Measurements from ENCODE around the gene SH2D5. TPM values are rescaled to one million over a fixed set of nuclear protein-coding genes. Genes with fewer than 3 reads are reported as not detected.

SH2D5 gene
- total RNA-seq (2022; extraction: Qiagen RNA extraction; ENCODE audit: low read depth), result 13.7 to 19.2 TPM (median 16.5 TPM) in 5 replicates

DNA sequence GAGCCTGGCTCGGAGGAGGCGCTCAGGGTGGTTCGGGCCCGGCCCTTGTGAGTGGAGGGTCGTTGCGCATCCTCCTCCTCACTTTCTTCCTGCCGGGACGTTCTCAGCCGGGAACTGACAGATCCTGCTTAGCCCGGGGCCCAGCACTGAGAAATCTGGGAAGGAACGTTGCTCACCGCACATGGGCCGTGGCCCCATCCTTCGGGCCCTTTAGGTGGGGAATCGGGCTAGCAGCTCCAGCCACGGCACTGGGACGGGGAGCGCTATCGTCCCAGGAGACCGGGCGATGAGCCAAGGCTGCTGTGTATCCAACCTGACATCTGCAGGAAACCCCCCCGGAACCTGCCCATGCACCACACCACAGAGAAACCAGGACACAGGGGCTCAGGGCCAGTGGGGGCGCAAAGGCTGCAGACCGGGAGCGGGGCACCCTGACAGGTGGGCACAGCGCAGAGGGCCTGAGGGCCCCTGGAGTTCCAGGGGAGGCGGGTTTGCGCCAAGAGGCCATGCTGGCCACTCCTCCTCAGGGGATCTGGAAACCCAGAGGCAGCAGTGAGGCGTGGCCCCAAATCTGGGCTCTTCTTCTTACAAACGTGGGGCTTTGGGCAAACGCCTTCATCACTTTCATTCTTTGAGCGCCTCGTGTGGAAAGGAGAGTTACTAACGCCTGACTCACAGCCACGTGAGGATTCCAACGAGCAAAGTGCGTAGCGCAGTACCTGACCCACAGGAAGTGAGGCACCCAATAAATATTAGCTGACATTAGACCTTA, at the start of gene SH2D5:
Gene SH2D5, minus strand, starts transcription at position 116 of the 772 bp plus-strand sequence. CDS start 4,659 bp downstream, outside the sequence.

DNA sequence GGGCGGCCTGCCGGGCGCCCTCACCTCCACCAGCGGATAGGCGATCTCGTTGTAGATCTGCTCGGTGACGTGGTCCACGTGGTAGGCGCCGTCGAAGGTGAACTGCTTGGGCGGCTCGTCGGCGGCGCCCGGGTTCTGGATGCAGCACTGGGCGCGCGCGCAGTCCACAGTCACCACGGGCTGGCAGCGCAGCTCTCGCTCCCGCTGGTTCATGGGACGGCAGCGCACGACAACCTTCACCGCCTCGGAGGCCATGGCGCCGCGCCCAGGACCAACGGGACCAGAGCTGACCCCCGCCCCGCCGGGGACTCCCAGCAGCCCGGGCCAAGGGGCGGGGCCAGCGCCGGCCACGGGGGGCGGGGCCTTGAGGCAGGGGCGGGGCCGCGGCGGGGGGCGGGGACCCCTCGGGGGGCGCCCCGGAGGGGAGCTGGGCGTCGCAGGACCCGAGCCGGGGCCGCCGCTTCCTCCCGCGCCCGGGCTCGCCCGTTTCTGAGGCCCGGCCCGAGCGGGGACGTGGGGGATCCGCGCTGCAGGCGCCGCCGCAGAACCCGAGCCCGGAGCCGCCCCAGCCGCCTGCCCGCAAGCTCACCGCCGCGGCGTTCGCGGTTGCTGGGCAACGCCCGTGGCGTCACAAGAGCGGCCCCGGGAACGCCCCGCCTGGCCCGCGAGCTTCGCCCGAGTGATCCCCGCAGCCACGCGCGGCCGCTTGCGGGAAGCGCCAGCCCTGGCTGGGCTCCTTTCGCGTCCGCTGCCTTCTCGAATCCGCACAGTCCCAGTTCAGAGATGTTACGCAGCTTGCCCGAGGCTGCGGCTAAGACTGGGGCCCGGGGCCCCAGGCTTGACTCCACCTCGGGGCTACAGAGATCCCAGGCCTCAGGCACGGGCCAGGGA, 14.8 kb downstream of the SH2D5 start, which contains the start of gene KIF17:
Gene KIF17, minus strand, starts transcription at position 556 of the 891 bp plus-strand sequence. Its CDS starts 301 bp downstream, at position 255.

Other genes with a start within 250 kb of the SH2D5 start
- 33.9 to 47.9 TPM (median 40.8 TPM) in 5 replicates for gene CAMK2N1, start 246.5 kb downstream of the SH2D5 start, total RNA-seq (2022; extraction: Qiagen RNA extraction; ENCODE audit: low read depth)
- gene MUL1, start 224.6 kb downstream of the SH2D5 start, total RNA-seq (2022; extraction: Qiagen RNA extraction; ENCODE audit: low read depth), result 38.6 to 42.7 TPM (median 41.0 TPM) in 5 replicates
- 4.1 to 6.3 TPM (median 5.3 TPM) in 5 replicates for gene FAM43B, start 180.1 kb downstream of the SH2D5 start, total RNA-seq (2022; extraction: Qiagen RNA extraction; ENCODE audit: low read depth)
- gene CDA, start 143.6 kb downstream of the SH2D5 start, total RNA-seq (2022; extraction: Qiagen RNA extraction; ENCODE audit: low read depth), result 30.3 to 41.5 TPM (median 34.5 TPM) in 5 replicates
- 30.1 to 42.2 TPM (median 38.5 TPM) in 5 replicates for gene PINK1, start 99.2 kb downstream of the SH2D5 start, total RNA-seq (2022; extraction: Qiagen RNA extraction; ENCODE audit: low read depth)
- 193 to 207 TPM (median 202 TPM) in 5 replicates for gene DDOST, start 71.3 kb downstream of the SH2D5 start, total RNA-seq (2022; extraction: Qiagen RNA extraction; ENCODE audit: low read depth)
- 0.99 to 1.4 TPM (median 1.3 TPM) in 5 replicates for gene KIF17, start 14.7 kb downstream of the SH2D5 start, total RNA-seq (2022; extraction: Qiagen RNA extraction; ENCODE audit: low read depth)
- gene HP1BP3, start 54.6 kb upstream of the SH2D5 start, total RNA-seq (2022; extraction: Qiagen RNA extraction; ENCODE audit: low read depth), result 98.9 to 129 TPM (median 121 TPM) in 5 replicates